RWPE1 (cell line): ENCODE measurements around the gene KLK13.
A peak's percentile ranks its signal among the peaks of the same experiment; 100 is the strongest.

ENCODE experiments used
- CTCF ChIA-PET: fragments of 350-600 bp; sonication (Branson Sonifier 250); formaldehyde crosslinking; extraction: SDS; loops from one replicate; lab custom pipeline; 2021; lab: Yijun Ruan, JAX
- POLR2A ChIA-PET: fragments of 400-600 bp; formaldehyde crosslinking; extraction: SDS; loops from one replicate; lab custom pipeline; 2020; ENCODE audit warnings: antibody characterized with exemption; ENCODE audit not compliant: low non-redundant PET; lab: Yijun Ruan, JAX
- DNase-seq: peaks from one replicate; pipeline ENCODE4 v3.0.0; 2012; ENCODE audit warnings: low spot score
- H3K27ac ChIP-seq: fragments of 450-650 bp; 2 replicates; pipeline ENCODE4 v1.5.1; 2017
- CTCF ChIP-seq: fragments of 450-650 bp; conservative IDR thresholded peaks from 2 replicates; pipeline ENCODE4 v1.5.1; 2017; ENCODE audit warnings: low read depth, mild to moderate bottlenecking

KLK13 gene, protein sequence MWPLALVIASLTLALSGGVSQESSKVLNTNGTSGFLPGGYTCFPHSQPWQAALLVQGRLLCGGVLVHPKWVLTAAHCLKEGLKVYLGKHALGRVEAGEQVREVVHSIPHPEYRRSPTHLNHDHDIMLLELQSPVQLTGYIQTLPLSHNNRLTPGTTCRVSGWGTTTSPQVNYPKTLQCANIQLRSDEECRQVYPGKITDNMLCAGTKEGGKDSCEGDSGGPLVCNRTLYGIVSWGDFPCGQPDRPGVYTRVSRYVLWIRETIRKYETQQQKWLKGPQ

GRCh38 chr19:51064534-51065220 lies at the start of gene KLK13:
KLK13 (minus strand) TSS chr19:51065092; CDS start chr19:51065067, 25 bp downstream.
- DNase-seq = peak; percentile 68
- H3K27ac ChIP-seq = no peak within 1 kb of the TSS
- ChIA-PET CTCF (interaction anchor here (0.6 to 0.7 kb wide), 2 partner anchors 30 to 33 kb away, joined by 4 read pairs; no protein-coding TSS in a partner anchor), POLR2A (no interaction called here)
- TF ChIP-seq CTCF = no peak

DNA sequence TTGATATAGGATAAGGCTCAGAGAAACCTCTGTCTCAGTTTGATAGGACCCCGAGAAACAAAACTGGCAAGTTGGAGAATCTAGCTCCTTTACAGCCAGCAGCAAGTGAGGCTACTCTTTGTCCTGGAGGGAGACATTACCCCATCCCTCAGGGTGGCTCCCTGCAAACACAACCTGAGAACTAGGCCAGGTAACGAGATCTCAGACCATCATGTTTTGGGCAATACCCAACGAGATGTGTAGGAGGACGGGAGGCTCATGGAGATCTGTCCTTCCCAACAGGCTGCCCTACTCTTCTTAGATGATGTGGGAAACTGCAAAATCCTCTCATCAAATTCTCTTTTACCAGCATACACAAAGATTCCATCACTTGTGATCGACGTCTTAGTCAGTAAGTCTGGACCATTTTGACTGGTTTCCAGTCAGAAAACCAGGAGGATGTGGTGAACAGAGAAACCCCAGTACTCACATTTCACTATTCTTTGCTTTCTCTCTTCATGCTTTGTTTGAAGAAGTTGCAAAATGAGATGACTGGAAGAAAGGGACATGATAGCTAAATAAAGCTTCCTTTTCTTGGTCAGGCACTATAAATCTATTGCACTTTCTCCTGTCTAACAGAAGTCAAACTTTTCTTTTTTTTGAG lies 49.3 kb upstream of the KLK13 start:
- POLR2A ChIA-PET = no interaction called here
- H3K27ac ChIP-seq = no peak overlapping the region
- no peak for TF ChIP-seq CTCF
- DNase-seq = no peak
- CTCF ChIA-PET = interaction anchor here (0.6 kb wide), 1 partner anchor 410 kb away, joined by 3 read pairs; no protein-coding TSS in a partner anchor

GRCh38 chr19:51111606-51112005 lies 46.7 kb upstream of the KLK13 start:
- no peak for DNase-seq
- H3K27ac ChIP-seq = no peak overlapping the region
- POLR2A ChIA-PET = no interaction called here
- CTCF ChIA-PET = no interaction called here
- TF ChIP-seq CTCF = no peak

DNA sequence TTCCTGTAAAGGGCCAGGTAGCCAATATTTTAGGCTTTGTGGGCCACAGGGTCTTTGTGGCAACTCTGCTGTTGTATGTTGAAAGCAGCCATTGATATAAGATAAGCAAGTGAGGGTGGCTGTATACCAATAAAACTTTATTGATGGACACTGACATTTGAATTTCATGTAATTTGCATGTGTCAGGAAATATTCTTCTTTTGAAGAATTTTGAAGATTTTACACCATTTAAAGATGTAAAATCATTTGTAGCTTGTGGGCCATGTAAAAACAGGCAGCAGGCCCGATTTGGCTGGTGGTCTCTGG lies 45.7 kb upstream of the KLK13 start:
- no peak for DNase-seq
- TF ChIP-seq CTCF = no peak
- H3K27ac ChIP-seq = no peak overlapping the region
- POLR2A ChIA-PET = no interaction called here
- CTCF ChIA-PET = interaction anchor here (0.8 kb wide), 1 partner anchor 18 kb away, joined by 3 read pairs; no protein-coding TSS in a partner anchor

DNA sequence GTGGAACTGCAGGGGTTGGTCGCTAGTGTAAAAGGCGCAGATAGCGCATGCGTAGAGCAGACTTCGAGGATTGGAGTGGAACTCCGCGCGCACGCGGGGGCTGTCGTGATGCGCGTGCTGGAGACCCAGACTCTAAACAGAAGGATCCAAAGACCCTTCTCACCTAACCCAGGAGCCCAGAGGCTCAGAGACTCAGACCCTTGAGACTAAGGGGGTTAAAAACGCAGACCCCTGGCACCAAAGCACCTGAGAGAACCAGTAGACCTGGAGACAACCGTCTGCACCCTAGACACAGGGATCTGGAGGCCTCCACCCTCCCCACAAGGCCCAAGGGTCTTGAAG lies 43.9 kb upstream of the KLK13 start:
- DNase-seq = no peak
- POLR2A ChIA-PET = no interaction called here
- peak overlapping the region; percentile 72 for H3K27ac ChIP-seq
- TF ChIP-seq CTCF = no peak
- CTCF ChIA-PET = interaction anchor here (0.6 kb wide), 1 partner anchor 11 kb away, joined by 3 read pairs; no protein-coding TSS in a partner anchor

GRCh38 chr19:51108066-51108804 lies 43.3 kb upstream of the KLK13 start, which contains the start of gene CTU1:
CTU1 (minus strand) TSS chr19:51108409; CDS start chr19:51104569, 3,840 bp downstream.
- peak within 1 kb of the TSS; percentile 72 for H3K27ac ChIP-seq
- TF ChIP-seq CTCF = no peak
- DNase-seq = peak; percentile 96
- POLR2A ChIA-PET = no interaction called here
- CTCF ChIA-PET = interaction anchor here (0.6 kb wide), 1 partner anchor 12 kb away, joined by 3 read pairs; no protein-coding TSS in a partner anchor
